ENCODE results near the gene DTX2. TPM values are rescaled to one million over a fixed set of nuclear protein-coding genes. Genes with fewer than 3 reads are reported as not detected.
"Not testable (repeated sequence)": the region's sequence is repeated elsewhere in the genome, so short reads cannot be mapped to it uniquely, and the experiment has no call there.

DTX2 gene
- total RNA-seq, 6 experiments from 2014 or later, result 11.1 to 15.6 (median 12.9) TPM

DNA sequence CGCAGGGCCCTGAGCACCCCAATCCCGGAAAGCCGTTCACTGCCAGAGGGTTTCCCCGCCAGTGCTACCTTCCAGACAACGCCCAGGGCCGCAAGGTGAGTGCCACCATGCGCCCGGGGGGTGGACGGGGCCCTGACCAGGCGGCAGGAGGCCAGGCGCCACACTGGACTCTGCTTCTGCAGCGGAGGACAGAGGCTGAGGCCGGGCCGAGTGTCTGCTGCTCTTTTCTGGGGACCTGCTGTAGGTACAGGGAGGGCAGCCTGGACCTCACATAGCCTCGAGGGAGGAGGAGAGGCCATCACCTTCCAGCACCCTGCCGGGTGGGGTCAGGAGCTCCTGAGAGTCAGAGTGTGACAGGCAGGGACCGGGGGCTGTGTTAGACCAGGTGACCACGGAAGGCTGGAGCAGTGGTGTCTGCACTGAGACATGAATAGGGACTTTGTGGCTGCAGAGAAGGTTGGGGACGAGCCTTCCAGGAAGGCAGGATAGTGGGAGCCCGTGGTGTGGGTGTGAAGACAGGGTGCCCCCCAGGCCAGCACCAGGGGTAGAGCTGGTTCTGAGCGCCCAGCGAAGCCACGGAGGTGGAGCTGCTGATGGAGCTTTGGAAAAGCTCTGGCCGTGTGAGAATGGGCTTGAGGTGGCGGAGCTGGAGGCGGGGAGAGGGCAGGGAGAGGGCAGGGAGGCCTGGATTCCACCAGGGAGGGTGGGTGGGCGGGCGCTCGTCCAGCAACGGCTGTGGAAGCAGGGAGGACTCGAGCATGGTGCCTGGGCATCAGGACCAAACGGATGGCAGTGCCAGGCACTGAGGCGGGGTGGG lies 43.0 kb downstream of the DTX2 start:
- H3K27ac Mint-ChIP-seq; H3K4me3 Mint-ChIP-seq; H3K9me3 Mint-ChIP-seq; H3K36me3 Mint-ChIP-seq (ENCODE audit: low read depth); H3K4me1 Mint-ChIP-seq (ENCODE audit: low read depth); DNase-seq; H3K27me3 Mint-ChIP-seq (ENCODE audit: insufficient read depth): not testable (repeated sequence)

DNA sequence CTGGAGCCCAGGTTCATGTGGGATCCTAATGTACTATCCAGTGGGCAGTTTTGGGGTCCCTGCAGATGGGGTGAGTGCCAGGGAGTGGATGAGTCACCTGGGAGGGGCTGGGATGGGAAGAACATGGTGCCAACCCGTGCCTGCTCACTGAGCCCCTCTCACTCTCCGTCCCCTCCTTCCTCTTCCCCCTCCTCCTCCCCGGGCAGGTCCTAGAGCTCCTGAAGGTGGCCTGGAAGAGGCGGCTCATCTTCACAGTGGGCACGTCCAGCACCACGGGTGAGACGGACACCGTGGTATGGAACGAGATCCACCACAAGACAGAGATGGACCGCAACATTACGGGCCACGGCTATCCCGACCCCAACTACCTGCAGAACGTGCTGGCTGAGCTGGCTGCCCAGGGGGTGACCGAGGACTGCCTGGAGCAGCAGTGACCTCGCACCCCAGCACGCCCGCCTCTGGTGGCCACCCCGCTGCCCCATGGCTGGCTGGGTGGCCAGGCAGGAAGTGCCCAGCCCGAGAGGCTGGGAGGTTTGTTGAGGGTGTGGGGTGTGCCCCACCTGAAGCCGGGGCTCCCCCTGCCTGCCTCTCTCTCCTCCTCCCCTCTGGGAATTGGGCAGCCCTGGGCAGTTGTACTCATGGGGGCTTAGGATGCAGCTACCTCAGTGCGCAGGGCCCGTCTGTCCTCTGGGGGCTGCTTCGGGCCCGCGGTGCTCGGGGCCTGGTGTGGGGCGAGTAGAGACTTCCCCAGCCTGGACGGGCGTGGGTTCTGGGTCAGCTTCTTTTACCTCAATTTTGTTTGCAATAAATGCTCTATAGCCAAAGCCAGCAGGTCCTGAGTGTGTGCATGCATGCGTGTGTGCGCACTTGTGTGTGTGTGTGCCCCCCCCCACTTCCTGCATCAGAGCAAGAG lies 43.9 kb downstream of the DTX2 start:
- H3K27me3 Mint-ChIP-seq (ENCODE audit: insufficient read depth), result no peaks in the 10 kb centered on the region; the same call in 1 of the 2 replicates
- no peaks in the 10 kb centered on the region for H3K9me3 Mint-ChIP-seq
- H3K27ac Mint-ChIP-seq, result no peak overlapping the region
- H3K4me3 Mint-ChIP-seq, result no peak overlapping the region
- TF ChIP-seq, protein P1, sequence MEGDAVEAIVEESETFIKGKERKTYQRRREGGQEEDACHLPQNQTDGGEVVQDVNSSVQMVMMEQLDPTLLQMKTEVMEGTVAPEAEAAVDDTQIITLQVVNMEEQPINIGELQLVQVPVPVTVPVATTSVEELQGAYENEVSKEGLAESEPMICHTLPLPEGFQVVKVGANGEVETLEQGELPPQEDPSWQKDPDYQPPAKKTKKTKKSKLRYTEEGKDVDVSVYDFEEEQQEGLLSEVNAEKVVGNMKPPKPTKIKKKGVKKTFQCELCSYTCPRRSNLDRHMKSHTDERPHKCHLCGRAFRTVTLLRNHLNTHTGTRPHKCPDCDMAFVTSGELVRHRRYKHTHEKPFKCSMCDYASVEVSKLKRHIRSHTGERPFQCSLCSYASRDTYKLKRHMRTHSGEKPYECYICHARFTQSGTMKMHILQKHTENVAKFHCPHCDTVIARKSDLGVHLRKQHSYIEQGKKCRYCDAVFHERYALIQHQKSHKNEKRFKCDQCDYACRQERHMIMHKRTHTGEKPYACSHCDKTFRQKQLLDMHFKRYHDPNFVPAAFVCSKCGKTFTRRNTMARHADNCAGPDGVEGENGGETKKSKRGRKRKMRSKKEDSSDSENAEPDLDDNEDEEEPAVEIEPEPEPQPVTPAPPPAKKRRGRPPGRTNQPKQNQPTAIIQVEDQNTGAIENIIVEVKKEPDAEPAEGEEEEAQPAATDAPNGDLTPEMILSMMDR (IDR thresholded peaks at IDR 0.05), result no peak
- no peaks in the 10 kb centered on the region for H3K4me1 Mint-ChIP-seq (ENCODE audit: low read depth)
- no peak for DNase-seq
- peaks cover 5% of the 10 kb centered on the region for H3K36me3 Mint-ChIP-seq (ENCODE audit: low read depth)

DNA sequence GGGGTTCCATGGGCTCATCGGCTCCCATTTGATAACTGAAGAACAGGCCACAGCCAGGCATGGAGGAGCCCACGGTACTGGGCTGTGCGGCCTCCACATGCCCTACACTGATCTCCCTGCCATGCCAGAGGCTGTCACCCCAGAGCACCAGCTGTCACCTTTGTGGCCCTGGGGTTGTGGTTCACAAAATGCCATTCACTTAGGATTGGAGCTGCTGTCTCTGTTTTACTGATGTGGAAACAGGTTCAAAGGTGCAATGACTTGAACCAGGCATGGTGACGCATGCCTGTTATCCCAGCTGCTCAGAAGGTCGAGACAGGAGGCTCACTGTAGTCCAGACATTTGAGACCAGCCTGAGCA lies 44.6 kb downstream of the DTX2 start:
- no peak for DNase-seq
- H3K27ac Mint-ChIP-seq, result no peak overlapping the region
- H3K4me1 Mint-ChIP-seq (ENCODE audit: low read depth), result no peaks in the 10 kb centered on the region
- peaks cover 5% of the 10 kb centered on the region for H3K36me3 Mint-ChIP-seq (ENCODE audit: low read depth)
- TF ChIP-seq, protein P1 (IDR thresholded peaks at IDR 0.05), result no peak
- H3K9me3 Mint-ChIP-seq, result no peaks in the 10 kb centered on the region
- H3K27me3 Mint-ChIP-seq (ENCODE audit: insufficient read depth), result no peaks in the 10 kb centered on the region; the same call in 1 of the 2 replicates
- H3K4me3 Mint-ChIP-seq, result no peak overlapping the region

DNA sequence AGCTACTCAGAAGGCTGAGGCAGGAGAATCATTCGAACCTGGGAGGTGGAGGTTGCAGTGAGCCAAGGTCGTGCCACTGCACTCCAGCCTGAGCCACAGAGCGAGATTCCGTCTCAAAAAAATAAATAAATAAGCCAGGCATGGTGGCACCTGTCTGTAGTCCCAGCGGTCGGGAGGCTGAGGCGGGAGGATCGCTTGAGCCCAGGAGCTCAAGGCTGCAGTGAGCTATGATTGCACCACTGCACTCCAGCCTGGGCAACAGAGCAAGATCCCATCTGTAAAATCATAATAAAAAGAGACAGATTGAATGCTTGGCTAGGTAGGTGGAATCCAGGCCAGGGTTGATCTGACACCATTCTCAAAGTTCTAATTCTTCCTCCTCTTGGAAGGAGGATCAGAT lies 45.1 kb downstream of the DTX2 start:
- not testable (repeated sequence) for H3K27me3 Mint-ChIP-seq (ENCODE audit: insufficient read depth); DNase-seq; H3K4me1 Mint-ChIP-seq (ENCODE audit: low read depth); H3K9me3 Mint-ChIP-seq; H3K36me3 Mint-ChIP-seq (ENCODE audit: low read depth); H3K4me3 Mint-ChIP-seq; H3K27ac Mint-ChIP-seq

DNA sequence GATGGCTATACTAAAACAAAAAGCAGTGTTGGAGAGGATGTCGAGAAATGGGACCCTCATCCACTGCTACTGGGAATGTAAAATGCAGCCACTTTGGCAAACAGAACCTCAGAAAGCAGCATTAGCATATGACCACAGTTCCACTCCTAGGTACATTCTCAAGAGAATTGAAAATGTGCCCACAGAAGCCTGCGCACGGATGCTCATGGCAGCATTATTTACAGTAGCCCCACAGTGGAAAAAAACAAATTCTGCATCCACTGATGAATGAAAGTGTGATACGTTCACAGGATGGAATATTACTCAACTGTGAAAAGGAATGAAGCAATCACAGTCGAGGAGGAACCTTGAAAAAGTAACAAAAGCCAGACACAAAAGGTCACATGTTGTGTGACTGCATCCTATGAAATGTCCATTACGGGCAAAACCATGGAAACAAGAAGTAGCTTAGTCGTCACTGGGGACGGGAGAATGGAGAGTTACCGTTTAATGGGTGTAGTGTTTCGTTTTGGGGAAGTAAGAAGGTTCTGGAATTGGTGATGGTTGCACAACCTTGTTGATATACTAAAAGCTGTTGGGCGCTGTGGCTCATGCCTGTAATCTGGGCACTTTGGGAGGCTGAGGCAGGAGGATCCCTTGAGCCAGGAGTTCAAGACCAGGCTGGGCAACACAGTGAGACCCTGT lies 46.4 kb downstream of the DTX2 start:
- Mint-ChIP-seq H3K27ac (no peak overlapping the region), H3K4me3 (no peak overlapping the region), H3K4me1 (ENCODE audit: low read depth) (no peaks in the 10 kb centered on the region), H3K9me3 (no peaks in the 10 kb centered on the region), H3K36me3 (ENCODE audit: low read depth) (peaks cover 5% of the 10 kb centered on the region), H3K27me3 (ENCODE audit: insufficient read depth) (no peaks in the 10 kb centered on the region; the same call in 1 of the 2 replicates)
- TF ChIP-seq, protein P1 (IDR thresholded peaks at IDR 0.05), result no peak
- DNase-seq, result no peak

Measured in HFFc6 (cell line).